GM21390 (cell line): ENCODE results near the gene PEX14.

Experiments used
- ATAC-seq: cut with Tn5 transposase; IDR thresholded peaks from one replicate; pipeline ENCODE4 v1.9.1; 2021; ENCODE audit not compliant: unreplicated experiment

Gene PEX14

DNA sequence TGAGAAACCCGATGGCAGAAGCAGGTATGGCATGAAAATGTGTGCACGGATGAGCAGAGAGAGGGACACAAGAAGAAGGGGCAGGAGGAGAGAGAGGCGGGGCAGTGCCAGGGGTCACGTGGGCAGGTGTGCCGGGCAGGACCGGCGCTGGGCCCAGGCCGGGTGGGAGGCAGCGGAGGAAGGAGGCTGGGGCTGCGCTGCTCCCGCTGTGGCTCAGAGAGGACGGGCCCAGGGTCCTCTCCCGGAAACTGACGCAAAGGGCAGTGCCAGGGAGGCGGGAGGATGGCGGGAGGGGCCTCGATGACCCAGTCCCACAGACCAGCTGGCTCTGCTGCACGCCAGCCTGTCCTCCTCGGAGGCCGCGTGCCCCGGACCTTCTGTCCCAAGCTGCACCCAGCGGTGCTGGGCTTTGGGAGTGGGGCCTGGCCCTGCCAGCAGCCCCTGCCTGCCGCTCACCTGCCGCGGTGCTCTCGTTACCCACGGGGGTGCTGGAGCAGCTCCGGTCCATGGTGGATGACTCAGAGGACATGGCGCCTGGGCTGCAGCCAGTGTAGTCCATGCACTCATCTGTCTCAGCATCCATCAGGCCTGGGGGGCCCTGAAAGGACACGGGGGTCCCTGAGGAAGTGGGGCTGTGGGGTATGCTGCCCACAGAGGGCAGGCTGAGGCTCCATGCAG is 167.8 kb downstream of the PEX14 start:
- no peak for ATAC-seq

DNA sequence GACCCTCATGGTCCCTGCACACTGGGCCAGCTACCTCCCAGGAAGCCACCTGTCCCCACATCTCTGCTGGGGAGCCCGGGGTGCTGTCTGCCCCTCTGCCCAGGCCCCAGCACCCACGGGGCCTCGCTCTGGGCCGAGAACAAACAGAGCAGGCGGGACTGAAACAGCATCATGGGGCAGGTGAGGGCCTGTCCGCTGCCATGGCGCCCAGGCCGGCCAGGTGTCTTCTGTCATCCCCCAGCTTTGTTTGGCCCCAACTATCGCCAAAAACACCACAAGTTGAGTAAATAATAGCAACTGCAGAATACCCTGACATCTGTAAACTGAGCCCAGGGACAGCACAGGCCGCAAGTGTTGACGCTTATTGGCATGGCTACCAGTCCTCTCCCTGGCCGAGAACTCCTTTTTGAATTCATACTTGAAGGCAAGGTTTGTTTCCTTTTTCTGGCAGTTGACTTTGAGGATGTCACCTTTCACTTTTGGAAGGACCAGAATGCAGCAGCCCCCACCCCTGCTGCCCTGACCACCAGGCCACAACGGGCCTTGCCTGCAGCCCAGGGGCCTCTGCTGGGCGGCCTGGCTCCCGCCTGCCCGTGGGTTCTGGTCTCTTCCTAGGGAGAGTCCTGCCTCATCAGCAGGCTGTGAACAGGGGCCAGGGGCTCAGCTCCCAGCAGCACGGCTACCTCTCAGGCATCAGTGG is 169.0 kb downstream of the PEX14 start:
- ATAC-seq: no peak

GRCh38 chr1:10644307-10645128 is 169.8 kb downstream of the PEX14 start:
- no peak for ATAC-seq

DNA sequence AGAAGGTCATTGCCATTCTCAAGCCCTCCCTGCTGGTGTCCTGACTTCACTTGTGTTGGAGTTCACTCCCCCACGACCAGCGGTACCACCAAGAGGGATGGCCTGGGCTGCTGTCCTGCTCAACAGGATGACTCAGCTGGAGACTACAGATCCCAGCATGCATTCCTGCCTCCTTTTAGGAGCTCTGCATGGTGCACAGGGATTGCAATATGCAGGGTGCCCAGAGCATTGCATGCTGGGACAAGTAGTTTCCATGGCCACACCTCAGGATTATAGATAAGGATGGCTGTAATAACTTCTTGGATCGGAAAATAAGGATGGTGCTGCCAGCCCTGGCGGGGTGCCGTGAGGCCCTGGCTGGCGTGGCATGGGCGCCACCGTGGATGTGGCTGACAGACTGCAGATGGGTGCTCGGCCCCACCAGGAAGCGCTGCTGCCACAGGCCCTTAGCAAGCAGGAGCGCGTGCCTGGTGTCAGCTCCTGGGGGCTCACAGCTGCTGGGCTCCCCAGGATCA is 171.7 kb downstream of the PEX14 start:
- no peak for ATAC-seq

DNA sequence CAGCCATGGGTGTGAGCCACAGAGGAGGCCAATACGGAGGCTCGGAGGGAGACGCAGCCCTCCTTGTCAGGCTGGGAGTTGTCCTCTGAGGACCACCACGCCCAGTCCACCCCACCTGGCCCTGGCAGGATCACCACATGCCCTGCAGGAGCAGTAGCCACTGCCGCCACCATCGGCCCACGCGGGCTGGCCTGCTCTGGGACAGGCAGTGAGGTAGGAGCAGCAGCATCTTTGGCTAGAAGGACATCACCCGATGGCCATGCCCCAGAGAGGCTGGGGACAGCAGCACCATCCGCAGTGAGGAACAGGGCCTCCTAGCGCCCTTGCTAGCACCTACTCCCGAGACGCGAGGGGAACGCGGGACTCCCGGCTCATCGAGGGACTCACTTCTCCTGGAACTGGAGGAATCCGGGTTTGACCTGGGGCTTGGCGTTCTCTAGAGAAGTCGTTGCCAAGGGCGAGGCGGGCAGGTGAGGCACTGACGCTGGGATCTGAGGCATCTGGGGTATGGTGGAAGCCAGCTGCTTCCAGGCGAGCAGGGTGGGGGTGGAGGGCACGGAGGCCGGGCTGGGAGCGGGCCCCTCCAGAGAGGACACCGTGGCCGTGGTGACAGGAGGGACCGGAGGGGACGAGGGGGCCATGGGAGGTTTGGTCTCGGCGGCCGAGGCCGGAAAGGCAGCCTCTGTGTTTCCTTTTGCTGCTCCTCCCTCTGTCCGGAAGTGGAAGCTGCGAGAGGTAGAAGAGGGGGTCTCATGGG is 172.8 kb downstream of the PEX14 start:
- ATAC-seq: no peak

DNA sequence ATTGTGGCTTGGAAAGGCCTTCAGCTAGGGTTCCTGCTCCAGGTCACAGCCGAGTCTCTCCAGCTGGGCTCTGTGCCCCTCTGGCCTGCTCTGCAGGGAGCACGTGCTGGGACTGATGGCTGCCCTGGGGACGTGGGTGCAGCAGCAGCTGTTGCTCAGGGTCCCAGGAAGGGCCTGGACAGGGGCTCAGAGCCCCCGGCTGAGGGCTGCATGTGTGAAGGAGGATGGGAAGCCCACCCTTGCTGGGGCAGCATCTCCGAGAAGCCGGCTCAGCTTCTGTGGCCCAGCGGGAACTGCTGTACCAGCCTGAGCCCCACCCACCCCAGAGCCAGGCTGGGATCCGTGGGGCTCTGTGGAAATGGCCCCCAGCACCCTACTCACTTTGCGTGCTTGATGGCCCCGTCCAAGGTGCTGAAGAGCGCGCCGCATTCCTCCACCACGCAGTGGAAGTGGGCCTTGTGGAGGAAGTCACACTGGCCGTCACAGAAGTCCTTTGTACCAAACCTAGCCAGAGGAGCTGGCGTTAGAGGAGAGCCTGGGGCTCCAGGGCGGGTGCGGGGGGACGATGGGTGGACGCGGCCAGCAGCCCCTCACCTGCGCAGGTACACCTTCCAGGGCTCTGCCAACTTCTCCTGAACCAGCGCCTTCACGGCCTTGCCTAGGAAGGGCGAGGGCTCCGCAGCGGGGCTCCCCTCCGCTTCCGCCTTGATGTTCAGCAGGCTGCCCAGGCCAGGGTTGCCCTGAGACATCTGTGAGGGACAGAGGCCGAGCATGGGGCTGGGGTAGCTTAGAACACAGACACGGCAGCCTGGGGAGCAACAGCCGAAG is 174.2 kb downstream of the PEX14 start:
- no peak for ATAC-seq

GRCh38 chr1:10649517-10650201 is 174.9 kb downstream of the PEX14 start:
- no peak for ATAC-seq

DNA sequence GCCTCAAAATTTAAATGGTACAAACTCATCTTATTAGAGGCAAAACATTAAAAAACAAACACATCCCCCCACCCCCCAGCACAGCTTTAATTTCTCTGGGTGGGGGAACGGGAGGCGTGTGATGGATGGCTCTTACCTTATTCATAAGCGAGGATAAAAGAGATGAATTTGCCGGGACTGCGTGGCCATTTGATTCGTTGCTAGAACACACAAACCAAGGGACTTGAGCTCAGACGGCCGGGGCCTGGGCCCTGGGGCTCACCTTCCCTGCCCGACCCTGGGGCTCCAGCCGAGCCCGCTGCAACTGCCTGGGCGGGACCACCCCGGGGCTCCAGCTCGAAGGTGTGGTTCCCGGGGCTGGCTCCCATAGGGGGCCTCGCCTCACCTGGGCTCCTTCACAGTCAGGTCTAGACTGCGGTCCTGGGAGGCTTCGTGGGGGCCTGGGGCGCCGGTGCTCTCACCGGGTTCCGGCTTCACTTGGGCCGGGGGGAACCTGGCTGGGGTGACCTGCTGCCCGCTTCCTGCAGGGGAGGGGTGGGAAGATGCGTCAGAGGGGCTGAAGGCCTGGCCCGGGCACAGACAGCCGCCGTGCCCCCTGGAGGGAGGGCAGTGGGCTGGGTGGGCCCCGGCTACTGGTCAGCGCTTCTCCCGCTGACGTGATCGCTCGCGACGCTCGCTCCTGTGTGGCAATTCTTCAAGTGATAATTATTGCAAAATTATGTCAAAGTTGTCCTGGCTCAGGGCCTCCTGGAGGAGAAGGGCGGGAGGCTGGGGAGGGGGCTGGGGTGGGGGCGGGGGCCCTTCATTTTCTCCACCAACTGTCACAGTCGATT is 176.0 kb downstream of the PEX14 start:
- ATAC-seq: no peak

- no peak for ATAC-seq
Measured at GRCh38 chr1:10651389-10651766, 176.6 kb downstream of the PEX14 start.

DNA sequence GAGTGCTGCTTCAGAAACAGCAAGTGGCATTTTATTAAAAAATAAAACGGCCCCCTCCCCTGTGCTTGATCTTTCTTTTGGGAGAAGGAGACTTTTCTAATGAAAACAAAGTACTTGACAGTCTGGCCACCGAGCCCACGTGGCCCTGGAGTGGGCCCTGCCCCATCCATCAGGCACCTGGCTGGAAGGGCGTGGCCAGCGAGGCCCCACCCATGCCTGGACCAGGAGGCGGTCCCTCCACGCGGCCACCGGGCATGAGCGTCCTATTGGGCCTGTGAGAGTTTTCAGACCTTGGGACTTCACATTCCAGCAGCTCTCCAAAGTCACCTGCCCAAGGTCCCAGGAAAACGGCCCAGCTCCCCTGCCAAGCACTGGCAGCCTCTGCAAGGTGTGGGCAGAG is 177.0 kb downstream of the PEX14 start:
- ATAC-seq: no peak

DNA sequence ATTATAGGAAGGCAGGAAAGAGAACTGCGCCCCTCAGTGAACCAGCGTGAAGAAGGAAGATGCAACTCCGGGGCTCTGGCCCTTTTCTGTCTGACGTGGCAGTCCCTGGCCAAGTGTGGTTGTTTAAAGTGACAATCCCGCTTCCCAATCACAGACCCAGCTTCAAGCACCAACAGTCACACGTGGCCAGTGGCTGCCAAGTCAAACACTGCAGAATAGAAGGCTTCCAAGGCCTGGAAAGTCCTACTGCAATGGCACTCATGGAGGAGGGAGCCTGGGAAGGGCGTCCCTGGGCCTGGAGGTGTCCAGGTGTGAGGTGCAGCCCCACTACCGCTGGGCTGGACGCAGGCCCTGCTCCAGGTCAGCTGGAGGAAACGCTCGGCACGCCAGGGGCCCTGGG is 177.9 kb downstream of the PEX14 start:
- no peak for ATAC-seq

GRCh38 chr1:10653370-10654125 is 178.8 kb downstream of the PEX14 start:
- ATAC-seq: no peak

DNA sequence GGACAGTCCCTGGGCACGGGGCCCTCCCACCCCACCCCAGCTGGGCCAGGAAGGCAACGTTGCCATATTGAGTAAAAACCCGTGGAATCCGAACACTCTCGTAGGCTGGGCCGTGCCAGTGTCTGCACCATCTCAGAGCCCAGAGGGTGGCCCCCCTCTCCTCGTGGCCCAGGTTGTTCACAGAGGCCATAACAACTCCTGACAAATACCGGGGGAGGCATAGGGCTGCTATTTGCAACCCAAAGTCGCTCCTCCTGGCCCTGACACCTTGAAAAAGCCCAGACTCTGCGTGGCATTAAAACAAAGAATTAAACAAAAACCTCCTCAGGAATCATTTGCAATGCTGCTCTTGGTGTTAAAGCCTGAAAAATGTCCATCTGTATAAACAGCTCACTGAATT is 180.3 kb downstream of the PEX14 start:
- no peak for ATAC-seq

DNA sequence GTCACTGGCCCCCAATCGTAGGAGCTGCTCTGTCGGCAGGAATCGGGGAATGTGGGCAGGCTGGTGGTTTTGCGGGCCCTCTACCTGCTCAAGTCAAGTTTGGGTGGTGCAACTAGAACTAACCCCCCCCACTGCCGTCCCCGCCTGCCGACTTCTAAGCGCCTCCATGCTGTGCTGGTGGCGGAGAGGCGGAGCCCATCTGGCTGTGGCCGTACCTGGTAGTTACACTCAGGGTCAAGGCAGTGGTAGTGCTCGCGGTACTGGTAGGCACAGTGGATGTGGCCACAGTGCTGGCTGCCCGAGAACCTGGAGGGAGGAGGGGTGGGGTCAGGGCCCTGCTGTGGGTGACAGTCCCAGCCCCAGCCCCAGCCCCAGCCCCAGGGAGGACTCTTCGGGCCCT is 181.7 kb downstream of the PEX14 start:
- ATAC-seq: no peak

DNA sequence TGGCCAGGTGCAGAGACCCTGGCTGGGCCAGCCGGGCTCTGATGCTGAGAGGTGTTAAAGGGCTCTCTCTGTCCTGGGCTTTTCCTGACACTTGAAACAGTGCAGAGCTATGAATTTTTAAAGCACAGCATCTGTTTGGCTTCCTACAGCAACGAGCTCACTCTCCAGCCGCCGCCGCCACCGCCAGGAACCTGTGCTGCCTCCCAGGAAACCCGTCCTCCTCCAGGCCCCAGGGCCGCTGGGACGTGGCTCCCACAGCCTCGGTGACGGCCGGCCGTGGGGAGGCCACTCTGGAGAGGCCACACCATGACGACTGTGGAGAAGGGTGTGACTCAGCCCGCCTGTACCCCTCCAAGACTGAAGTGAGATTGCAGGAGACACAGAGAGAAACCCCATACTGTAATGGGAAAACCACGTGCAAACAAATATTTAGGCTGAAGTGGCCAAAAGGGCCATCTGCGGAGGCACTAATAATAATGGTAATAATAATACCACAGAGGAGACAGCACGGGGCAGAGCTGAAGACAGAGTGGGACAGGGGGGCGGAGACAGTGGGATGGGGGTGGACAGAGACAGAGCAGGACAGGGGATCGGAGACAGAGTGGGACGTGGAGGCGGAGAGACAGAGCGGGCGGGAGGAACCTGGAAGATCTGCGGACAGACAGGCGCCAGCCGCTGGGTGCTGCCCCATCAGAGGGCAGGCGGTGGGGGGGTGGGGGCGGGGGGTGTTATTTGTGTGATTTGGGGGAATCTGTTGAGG is 182.5 kb downstream of the PEX14 start:
- no peak for ATAC-seq

GRCh38 chr1:10658396-10659066 is 183.8 kb downstream of the PEX14 start:
- no peak for ATAC-seq

DNA sequence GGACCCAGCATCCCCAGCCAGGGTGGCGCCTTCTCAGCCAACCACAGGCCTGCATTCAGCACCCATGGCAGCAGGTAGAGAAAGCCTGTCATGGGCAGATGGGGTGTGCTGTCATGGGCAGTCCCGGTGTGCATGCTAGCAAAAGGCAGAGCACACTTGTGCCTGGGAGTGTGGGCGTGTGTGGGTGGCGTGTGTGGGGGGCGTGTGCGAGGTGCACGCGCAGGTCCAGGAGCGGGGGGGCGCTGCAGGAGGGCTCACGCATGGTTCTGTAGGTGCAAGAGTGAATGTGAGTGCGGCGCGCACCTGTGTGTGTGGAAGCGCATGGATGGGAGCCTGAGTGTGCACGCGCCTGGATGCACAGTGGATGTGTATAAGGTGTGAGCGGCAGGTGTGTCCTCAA is 184.5 kb downstream of the PEX14 start:
- ATAC-seq: no peak
